MG63 (cell line): ENCODE results near the gene NTN1. TPM values are rescaled to one million over a fixed set of nuclear protein-coding genes. Genes with fewer than 3 reads are reported as not detected.
A peak's percentile ranks its signal among the peaks of the same experiment; 100 is the strongest.

ENCODE experiments used
- DNase-seq: peaks from one replicate; pipeline ENCODE4 v3.0.0-alpha.2; 2020
- H3K27me3 ChIP-seq: fragments of 250-450 bp; sonication (Bioruptor Pico); 2 replicates; pipeline ENCODE4 v1.5.1; 2020; ENCODE audit warnings: mild to moderate bottlenecking, moderate library complexity
- H3K36me3 ChIP-seq: fragments of 250-450 bp; sonication (Bioruptor Pico); 2 replicates; pipeline ENCODE4 v1.5.1; 2020; ENCODE audit warnings: mild to moderate bottlenecking, moderate library complexity
- H3K4me3 ChIP-seq: fragments of 250-450 bp; sonication (Bioruptor Pico); 2 replicates; pipeline ENCODE4 v1.5.1; 2020; ENCODE audit warnings: mild to moderate bottlenecking, moderate library complexity
- H3K9me3 ChIP-seq: fragments of 250-450 bp; sonication (Bioruptor Pico); 2 replicates; pipeline ENCODE4 v1.5.1; 2020; ENCODE audit warnings: mild to moderate bottlenecking, moderate library complexity
- total RNA-seq: library from RNA; depleted of rRNA; stranded (reverse); fragments of >200 nt; shearing (Covaris generic); gene quantifications from 2 replicates; pipeline ENCODE4 v1.2.3, GENCODE V29; 2014; ENCODE audit warnings: low replicate concordance

The NTN1 gene
- total RNA-seq, 1 experiment from 2014 or later, result 0.79 TPM

- peak; percentile 57 for DNase-seq
- Histone ChIP-seq H3K4me3 (no peak overlapping the region), H3K9me3 (peaks cover 12% of the 10 kb centered on the region), H3K36me3 (no peaks in the 10 kb centered on the region), H3K27me3 (no peaks in the 10 kb centered on the region; the same call in 1 of the 2 replicates)
Measured at GRCh38 chr17:9217151-9218056, 196.1 kb downstream of the NTN1 start.

- no peaks in the 10 kb centered on the region; the same call in 1 of the 2 replicates for H3K27me3 ChIP-seq
- H3K4me3 ChIP-seq, result no peak overlapping the region
- DNase-seq, result no peak
- H3K36me3 ChIP-seq, result no peaks in the 10 kb centered on the region
- H3K9me3 ChIP-seq, result peaks cover 12% of the 10 kb centered on the region
Measured at GRCh38 chr17:9218064-9218635, 196.8 kb downstream of the NTN1 start.

GRCh38 chr17:9218911-9219310 lies 197.6 kb downstream of the NTN1 start:
- no peak for DNase-seq
- H3K36me3 ChIP-seq, result no peaks in the 10 kb centered on the region
- no peak overlapping the region for H3K4me3 ChIP-seq
- H3K27me3 ChIP-seq, result no peaks in the 10 kb centered on the region
- peaks cover 12% of the 10 kb centered on the region for H3K9me3 ChIP-seq

GRCh38 chr17:9219631-9220397 lies 198.5 kb downstream of the NTN1 start:
- no peak overlapping the region for H3K4me3 ChIP-seq
- no peaks in the 10 kb centered on the region for H3K27me3 ChIP-seq
- DNase-seq, result no peak
- H3K36me3 ChIP-seq, result no peaks in the 10 kb centered on the region
- H3K9me3 ChIP-seq, result peaks cover 12% of the 10 kb centered on the region

- H3K27me3 ChIP-seq, result no peaks in the 10 kb centered on the region
- H3K9me3 ChIP-seq, result peaks cover 6% of the 10 kb centered on the region
- no peak overlapping the region for H3K4me3 ChIP-seq
- H3K36me3 ChIP-seq, result no peaks in the 10 kb centered on the region
- DNase-seq, result no peak
Measured at GRCh38 chr17:9220398-9221146, 199.3 kb downstream of the NTN1 start.

- no peaks in the 10 kb centered on the region for H3K27me3 ChIP-seq
- H3K4me3 ChIP-seq, result no peak overlapping the region
- no peak for DNase-seq
- H3K36me3 ChIP-seq, result no peaks in the 10 kb centered on the region
- H3K9me3 ChIP-seq, result 0 out of 2 replicates have a peak, but pooled peaks cover 3% of the 10 kb centered on the region
Measured at GRCh38 chr17:9221147-9221921, 200.0 kb downstream of the NTN1 start.

GRCh38 chr17:9221922-9222180 lies 200.5 kb downstream of the NTN1 start:
- no peak for DNase-seq
- no peaks in the 10 kb centered on the region for H3K9me3 ChIP-seq

GRCh38 chr17:9223531-9223930 lies 202.2 kb downstream of the NTN1 start:
- Histone ChIP-seq H3K4me3 (no peak overlapping the region), H3K9me3 (no peaks in the 10 kb centered on the region), H3K27me3 (no peaks in the 10 kb centered on the region), H3K36me3 (no peaks in the 10 kb centered on the region; the same call in 1 of the 2 replicates)
- DNase-seq, result no peak

More at GRCh38 chr17:9221922-9222180, 200.5 kb downstream of the NTN1 start:
- H3K27me3 ChIP-seq, result no peaks in the 10 kb centered on the region
- no peaks in the 10 kb centered on the region for H3K36me3 ChIP-seq
- no peak overlapping the region for H3K4me3 ChIP-seq

GRCh38 chr17:9224485-9224884 lies 203.2 kb downstream of the NTN1 start:
- Histone ChIP-seq H3K27me3 (no peaks in the 10 kb centered on the region), H3K9me3 (no peaks in the 10 kb centered on the region), H3K4me3 (no peak overlapping the region), H3K36me3 (no peaks in the 10 kb centered on the region; the same call in 1 of the 2 replicates)
- DNase-seq, result no peak

GRCh38 chr17:9225305-9226101 lies 204.2 kb downstream of the NTN1 start:
- DNase-seq, result no peak
- Histone ChIP-seq H3K36me3 (no peaks in the 10 kb centered on the region; the same call in 1 of the 2 replicates), H3K9me3 (no peaks in the 10 kb centered on the region), H3K4me3 (no peak overlapping the region), H3K27me3 (no peaks in the 10 kb centered on the region)

- H3K4me3 ChIP-seq, result no peak overlapping the region
- no peaks in the 10 kb centered on the region for H3K9me3 ChIP-seq
- H3K36me3 ChIP-seq, result no peaks in the 10 kb centered on the region; the same call in 1 of the 2 replicates
- no peak for DNase-seq
- no peaks in the 10 kb centered on the region for H3K27me3 ChIP-seq
Measured at GRCh38 chr17:9226130-9226793, 205.0 kb downstream of the NTN1 start.

GRCh38 chr17:9226794-9227135 lies 205.5 kb downstream of the NTN1 start:
- no peaks in the 10 kb centered on the region for H3K9me3 ChIP-seq
- H3K27me3 ChIP-seq, result no peaks in the 10 kb centered on the region
- no peak for DNase-seq
- no peaks in the 10 kb centered on the region; the same call in 1 of the 2 replicates for H3K36me3 ChIP-seq
- no peak overlapping the region for H3K4me3 ChIP-seq

- Histone ChIP-seq H3K9me3 (no peaks in the 10 kb centered on the region), H3K36me3 (no peaks in the 10 kb centered on the region; the same call in 1 of the 2 replicates), H3K4me3 (no peak overlapping the region), H3K27me3 (no peaks in the 10 kb centered on the region)
- no peak for DNase-seq
Measured at GRCh38 chr17:9227819-9228407, 206.6 kb downstream of the NTN1 start.

- Histone ChIP-seq H3K36me3 (no peaks in the 10 kb centered on the region; the same call in 1 of the 2 replicates), H3K4me3 (no peak overlapping the region), H3K9me3 (no peaks in the 10 kb centered on the region), H3K27me3 (no peaks in the 10 kb centered on the region)
- peak; percentile 69 for DNase-seq
Measured at GRCh38 chr17:9228408-9229159, 207.3 kb downstream of the NTN1 start.
